Activated T-cell treated with anti-CD3 and anti-CD28 coated beads for 4 hours (primary cell): Measurements from ENCODE around the gene NRIP1.
"Not testable (repeated sequence)": the region's sequence is repeated elsewhere in the genome, so short reads cannot be mapped to it uniquely, and the experiment has no call there.

Experiments used
- DNase-seq: peaks from one replicate; pipeline ENCODE4 v3.0.0-alpha.2; 2020

Gene NRIP1

GRCh38 chr21:15037095-15037899, 27.5 kb downstream of the NRIP1 start:
- DNase-seq, result no peak

- DNase-seq, result no peak
Observed at GRCh38 chr21:15036189-15036588, 28.6 kb downstream of the NRIP1 start.

- no peak for DNase-seq
Observed at GRCh38 chr21:15034126-15034853, 30.5 kb downstream of the NRIP1 start.

- DNase-seq, result no peak
Observed at GRCh38 chr21:15031790-15032357, 32.9 kb downstream of the NRIP1 start.

- not testable (repeated sequence) for DNase-seq
Observed at GRCh38 chr21:15031362-15031761, 33.4 kb downstream of the NRIP1 start.

GRCh38 chr21:15030861-15031260, 33.9 kb downstream of the NRIP1 start:
- DNase-seq, result not testable (repeated sequence)

GRCh38 chr21:15029077-15029476, 35.7 kb downstream of the NRIP1 start:
- DNase-seq, result no peak

- DNase-seq, result no peak
Observed at GRCh38 chr21:15028186-15028585, 36.6 kb downstream of the NRIP1 start.

- DNase-seq, result no peak
Observed at GRCh38 chr21:15027056-15027455, 37.7 kb downstream of the NRIP1 start.

- no peak for DNase-seq
Observed at GRCh38 chr21:15026370-15026769, 38.4 kb downstream of the NRIP1 start.

- no peak for DNase-seq
Observed at GRCh38 chr21:15023776-15024175, 41.0 kb downstream of the NRIP1 start.

- no peak for DNase-seq
Observed at GRCh38 chr21:15022608-15023261, 42.1 kb downstream of the NRIP1 start.

GRCh38 chr21:15020797-15021196, 44.0 kb downstream of the NRIP1 start:
- no peak for DNase-seq

- DNase-seq, result no peak
Observed at GRCh38 chr21:15018382-15018781, 46.4 kb downstream of the NRIP1 start.

GRCh38 chr21:15015622-15016471, 49.0 kb downstream of the NRIP1 start:
- DNase-seq, result no peak

- DNase-seq, result no peak
Observed at GRCh38 chr21:15014221-15014620, 50.6 kb downstream of the NRIP1 start.

GRCh38 chr21:15011967-15012366, 52.8 kb downstream of the NRIP1 start:
- DNase-seq, result no peak

GRCh38 chr21:15010645-15011044, 54.2 kb downstream of the NRIP1 start:
- DNase-seq, result no peak

- DNase-seq, result no peak
Observed at GRCh38 chr21:15009837-15010363, 54.9 kb downstream of the NRIP1 start.

GRCh38 chr21:15007716-15008296, 57.0 kb downstream of the NRIP1 start:
- DNase-seq, result no peak

- DNase-seq, result no peak
Observed at GRCh38 chr21:15006594-15007230, 58.1 kb downstream of the NRIP1 start.
